ENCODE results near the gene TMEM263. TPM values are rescaled to one million over a fixed set of nuclear protein-coding genes. Genes with fewer than 3 reads are reported as not detected.

Gene TMEM263
- polyA plus RNA-seq, 1 experiment: 52.3 TPM

DNA sequence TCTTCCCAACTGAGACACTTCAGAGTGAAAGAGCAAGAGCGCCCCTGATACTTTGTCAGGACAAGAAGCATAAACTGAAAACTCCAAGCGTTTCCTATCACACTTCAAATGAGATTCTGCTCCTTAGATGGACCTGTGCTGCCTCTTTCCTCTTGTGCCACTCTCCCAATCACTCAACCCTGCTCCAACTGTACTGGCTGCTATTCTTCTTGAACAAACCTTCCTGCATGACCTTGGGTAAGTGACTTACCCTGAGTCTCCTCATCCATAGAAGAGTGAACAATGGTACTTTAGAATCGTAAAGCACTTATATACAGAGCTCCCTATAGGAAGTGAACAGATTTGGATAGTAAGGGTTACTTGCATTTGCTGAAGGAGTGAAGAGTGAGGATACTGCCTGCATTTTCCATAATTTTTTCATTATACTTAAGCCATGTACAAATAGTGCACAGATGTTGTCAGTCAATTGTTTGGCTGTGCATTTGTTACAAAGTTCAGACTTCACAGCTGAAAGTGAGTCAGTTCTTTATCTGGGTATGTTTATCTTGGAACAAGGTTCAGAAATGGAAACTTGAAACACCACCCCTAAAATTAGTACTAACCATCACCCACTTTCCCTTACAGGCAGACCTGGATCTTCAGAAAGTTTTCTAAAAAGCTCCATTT is 20.4 kb downstream of the TMEM263 start:
- no peak overlapping the region for H3K4me3 ChIP-seq (ENCODE audit: low read depth, low read length)
- POLR2A ChIA-PET: no interaction called here
- TF ChIP-seq, protein P1, sequence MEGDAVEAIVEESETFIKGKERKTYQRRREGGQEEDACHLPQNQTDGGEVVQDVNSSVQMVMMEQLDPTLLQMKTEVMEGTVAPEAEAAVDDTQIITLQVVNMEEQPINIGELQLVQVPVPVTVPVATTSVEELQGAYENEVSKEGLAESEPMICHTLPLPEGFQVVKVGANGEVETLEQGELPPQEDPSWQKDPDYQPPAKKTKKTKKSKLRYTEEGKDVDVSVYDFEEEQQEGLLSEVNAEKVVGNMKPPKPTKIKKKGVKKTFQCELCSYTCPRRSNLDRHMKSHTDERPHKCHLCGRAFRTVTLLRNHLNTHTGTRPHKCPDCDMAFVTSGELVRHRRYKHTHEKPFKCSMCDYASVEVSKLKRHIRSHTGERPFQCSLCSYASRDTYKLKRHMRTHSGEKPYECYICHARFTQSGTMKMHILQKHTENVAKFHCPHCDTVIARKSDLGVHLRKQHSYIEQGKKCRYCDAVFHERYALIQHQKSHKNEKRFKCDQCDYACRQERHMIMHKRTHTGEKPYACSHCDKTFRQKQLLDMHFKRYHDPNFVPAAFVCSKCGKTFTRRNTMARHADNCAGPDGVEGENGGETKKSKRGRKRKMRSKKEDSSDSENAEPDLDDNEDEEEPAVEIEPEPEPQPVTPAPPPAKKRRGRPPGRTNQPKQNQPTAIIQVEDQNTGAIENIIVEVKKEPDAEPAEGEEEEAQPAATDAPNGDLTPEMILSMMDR (IDR thresholded peaks at IDR 0.05; ENCODE audit: insufficient read depth, low read depth, low read length): no peak
- no peaks in the 10 kb centered on the region for H3K27me3 ChIP-seq (ENCODE audit: control insufficient read depth, insufficient read depth, low read length)
- CTCF ChIA-PET: interaction anchor here (1.9 kb wide), 1 partner anchor 116 kb away, joined by 6 read pairs; no protein-coding TSS in a partner anchor
- no peak for DNase-seq (ENCODE audit: low read depth)
- peaks cover 2% of the 10 kb centered on the region; the same call in 1 of the 2 replicates for H3K36me3 ChIP-seq (ENCODE audit: control insufficient read depth, insufficient read depth, low read length)

DNA sequence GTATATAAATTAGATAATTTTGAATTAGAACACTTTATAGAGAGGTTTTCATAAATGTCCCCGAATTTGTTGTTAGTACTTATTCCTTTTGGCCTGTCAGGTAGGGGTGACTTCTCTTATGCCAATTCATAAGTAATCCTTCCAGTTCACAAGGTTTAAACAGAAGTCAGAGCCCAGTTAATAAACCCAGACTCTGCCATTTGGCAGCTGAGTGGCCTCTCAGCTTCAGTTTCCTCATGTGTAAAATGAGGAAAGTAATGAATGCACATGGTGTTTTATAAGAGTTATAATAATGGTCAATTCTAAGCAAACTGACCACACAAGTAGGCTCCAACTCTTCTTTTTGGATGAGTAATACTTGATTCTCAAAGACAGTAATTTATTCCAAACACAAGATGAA is 21.0 kb downstream of the TMEM263 start:
- no peaks in the 10 kb centered on the region for H3K36me3 ChIP-seq (ENCODE audit: control insufficient read depth, insufficient read depth, low read length)
- POLR2A ChIA-PET: no interaction called here
- H3K27me3 ChIP-seq (ENCODE audit: control insufficient read depth, insufficient read depth, low read length): no peaks in the 10 kb centered on the region
- CTCF ChIA-PET: interaction anchor here (1.9 kb wide), 1 partner anchor 115 kb away, joined by 6 read pairs; no protein-coding TSS in a partner anchor
- TF ChIP-seq, protein P1 (IDR thresholded peaks at IDR 0.05; ENCODE audit: insufficient read depth, low read depth, low read length): no peak
- H3K4me3 ChIP-seq (ENCODE audit: low read depth, low read length): no peak overlapping the region
- no peak for DNase-seq (ENCODE audit: low read depth)

DNA sequence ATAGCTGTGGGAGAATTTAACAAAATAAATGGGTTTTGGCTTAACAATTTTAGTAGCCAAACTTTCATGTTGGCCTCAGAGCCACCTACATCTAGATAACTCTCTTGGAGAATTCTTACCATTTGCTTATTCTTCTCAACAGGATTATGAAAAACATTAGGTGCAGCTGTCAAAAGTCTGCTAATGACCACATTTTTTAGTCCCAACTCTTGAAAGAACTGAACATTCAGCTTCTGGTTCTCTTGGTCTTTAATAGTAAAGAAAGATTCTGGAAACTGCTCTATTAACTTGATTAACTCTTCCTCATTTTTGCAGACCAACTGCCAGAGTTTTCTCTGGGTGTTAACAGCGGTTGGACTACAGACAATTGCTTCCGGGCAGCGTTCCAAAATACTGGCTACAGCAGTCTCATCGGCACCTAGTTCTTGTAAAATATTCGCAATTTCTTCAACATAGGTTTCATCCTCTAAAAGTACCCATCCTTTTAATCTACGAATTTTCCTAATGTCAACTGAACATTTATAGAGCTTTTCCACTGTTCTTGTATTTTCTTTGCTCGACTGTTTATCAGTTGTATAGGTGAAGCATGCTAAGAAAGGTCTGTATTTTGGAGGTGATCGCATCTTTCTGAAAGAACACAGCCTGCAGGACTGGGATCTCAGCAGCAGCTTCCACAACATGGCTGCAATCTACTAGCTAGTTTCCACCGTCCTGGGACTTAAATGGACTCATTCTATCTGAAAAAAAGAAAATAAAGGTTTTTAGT is 22.5 kb downstream of the TMEM263 start:
- H3K27me3 ChIP-seq (ENCODE audit: control insufficient read depth, insufficient read depth, low read length): no peaks in the 10 kb centered on the region
- no peaks in the 10 kb centered on the region for H3K36me3 ChIP-seq (ENCODE audit: control insufficient read depth, insufficient read depth, low read length)
- no peak overlapping the region for H3K4me3 ChIP-seq (ENCODE audit: low read depth, low read length)
- ChIA-PET POLR2A (interaction anchor here (1.3 kb wide), 1 partner anchor 10 kb away, joined by 5 read pairs; no protein-coding TSS in a partner anchor), CTCF (interaction anchor here (0.9 to 1.3 kb wide), 2 partner anchors 11 to 16 kb away, joined by 3 to 4 read pairs; no protein-coding TSS in a partner anchor)
- DNase-seq (ENCODE audit: low read depth): no peak
- TF ChIP-seq, protein P1 (IDR thresholded peaks at IDR 0.05; ENCODE audit: insufficient read depth, low read depth, low read length): no peak

DNA sequence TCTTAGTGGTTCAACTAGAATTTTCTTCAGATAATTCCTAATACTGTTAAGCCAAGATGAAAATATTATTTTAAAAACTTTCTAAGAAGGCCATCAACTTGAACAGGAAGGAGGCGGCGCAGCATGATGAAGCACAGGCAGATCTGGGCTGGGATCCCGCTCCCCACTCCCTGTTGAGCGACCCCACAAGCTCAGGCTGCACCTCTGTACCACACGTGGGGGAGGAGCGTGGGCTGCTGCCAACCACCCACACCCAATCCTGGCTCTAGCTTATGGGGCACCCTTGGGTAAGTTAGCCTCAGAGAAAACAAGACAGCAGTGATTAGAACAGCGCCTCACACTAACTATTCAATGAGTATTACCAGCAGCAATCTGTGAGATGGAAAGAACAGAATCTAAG is 25.2 kb downstream of the TMEM263 start:
- no peak for DNase-seq (ENCODE audit: low read depth)
- POLR2A ChIA-PET: no interaction called here

More for the DNA sequence above, 25.2 kb downstream of the TMEM263 start:
- Histone ChIP-seq H3K36me3 (ENCODE audit: control insufficient read depth, insufficient read depth, low read length) (peaks cover 1% of the 10 kb centered on the region; the same call in 1 of the 2 replicates), H3K27me3 (ENCODE audit: control insufficient read depth, insufficient read depth, low read length) (no peaks in the 10 kb centered on the region), H3K4me3 (ENCODE audit: low read depth, low read length) (no peak overlapping the region)
- CTCF ChIA-PET: interaction anchor here (2.2 kb wide), 1 partner anchor 110 kb away, joined by 5 read pairs; no protein-coding TSS in a partner anchor
- TF ChIP-seq, protein P1 (IDR thresholded peaks at IDR 0.05; ENCODE audit: insufficient read depth, low read depth, low read length): no peak

Data from BJ (cell line).